Measurements from ENCODE around the gene ZNF385B. TPM values are rescaled to one million over a fixed set of nuclear protein-coding genes. Genes with fewer than 3 reads are reported as not detected.

Gene ZNF385B
- polyA plus RNA-seq, 1 of the 3 experiments (the other 2 are of a cell fraction): 0.16 TPM

GRCh38 chr2:179826297-179826696 lies 35.1 kb downstream of the ZNF385B start:
- DNase-seq: no peak
- POLR2A ChIA-PET: no interaction called here
- H3K4me1 ChIP-seq (ENCODE audit: control insufficient read depth in 1 of 2, insufficient read depth in 2 of 2, low read depth in 1 of 2, low read length in 1 of 2): no peaks in the 10 kb centered on the region
- 82% methylated on average over 2 of the region's 2 CpGs for WGBS (ENCODE audit: low lambda C conversion rate)
- no peaks in the 10 kb centered on the region for H3K79me2 ChIP-seq (ENCODE audit: insufficient read depth)
- H3K27me3 ChIP-seq (ENCODE audit: insufficient read depth): no peaks in the 10 kb centered on the region
- no peaks in the 10 kb centered on the region for H3F3A ChIP-seq (replicated peaks; ENCODE audit: insufficient read depth)
- H2AFZ ChIP-seq (ENCODE audit: low read depth): no peak overlapping the region
- no peaks in the 10 kb centered on the region for H4K20me1 ChIP-seq (ENCODE audit: insufficient read depth)
- H3K27ac ChIP-seq (ENCODE audit: low read depth in 2 of 2, low read length in 1 of 2): no peak overlapping the region
- no peaks in the 10 kb centered on the region for H3K36me3 ChIP-seq (replicated peaks in 1 of 2; ENCODE audit: control insufficient read depth in 1 of 2, insufficient read depth in 2 of 2, low read length in 1 of 2)
- no peak overlapping the region for H3K4me2 ChIP-seq
- H3K9me3 ChIP-seq: no peaks in the 10 kb centered on the region
- H3K4me3 ChIP-seq (ENCODE audit: low read depth in 2 of 2, low read length in 1 of 2): no peak overlapping the region
- no peaks in the 10 kb centered on the region for H3K9me2 ChIP-seq
- TF ChIP-seq POLR2AphosphoS5 (IDR thresholded peaks at IDR 0.05; ENCODE audit: low read depth, low read length): no peak
- CTCF ChIA-PET: interaction anchor here (1.0 kb wide), 1 partner anchor 15 kb away, joined by 3 read pairs; no protein-coding TSS in a partner anchor
- no peak overlapping the region for H3K9ac ChIP-seq

- Histone ChIP-seq H3K79me2 (ENCODE audit: insufficient read depth) (no peaks in the 10 kb centered on the region), H3K4me1 (ENCODE audit: control insufficient read depth in 1 of 2, insufficient read depth in 2 of 2, low read depth in 1 of 2, low read length in 1 of 2) (no peaks in the 10 kb centered on the region), H4K20me1 (ENCODE audit: insufficient read depth) (no peaks in the 10 kb centered on the region), H3K9me2 (no peaks in the 10 kb centered on the region), H2AFZ (ENCODE audit: low read depth) (no peak overlapping the region), H3K4me2 (no peak overlapping the region), H3K4me3 (ENCODE audit: low read depth in 2 of 2, low read length in 1 of 2) (no peak overlapping the region), H3K9me3 (no peaks in the 10 kb centered on the region), H3K27ac (ENCODE audit: low read depth in 2 of 2, low read length in 1 of 2) (no peak overlapping the region), H3K9ac (no peak overlapping the region), H3F3A (replicated peaks; ENCODE audit: insufficient read depth) (no peaks in the 10 kb centered on the region), H3K36me3 (replicated peaks in 1 of 2; ENCODE audit: control insufficient read depth in 1 of 2, insufficient read depth in 2 of 2, low read length in 1 of 2) (no peaks in the 10 kb centered on the region), H3K27me3 (ENCODE audit: insufficient read depth) (no peaks in the 10 kb centered on the region)
- POLR2A ChIA-PET: no interaction called here
- 62% methylated on average over 3 of the region's 3 CpGs for WGBS (ENCODE audit: low lambda C conversion rate)
- CTCF ChIA-PET: no interaction called here
- DNase-seq: no peak
- TF ChIP-seq RXRA (IDR thresholded peaks at IDR 0.05; ENCODE audit: borderline replicate concordance, low read depth) (no peak), YY1 (IDR thresholded peaks at IDR 0.05; ENCODE audit: low read depth) (no peak), PBX3 (IDR thresholded peaks at IDR 0.05) (no peak), USF1 (IDR thresholded peaks at IDR 0.05; ENCODE audit: borderline replicate concordance, low read depth) (no peak), MXI1 (IDR thresholded peaks at IDR 0.05; ENCODE audit: low read depth, low read length) (no peak), SMC3 (IDR thresholded peaks at IDR 0.05; ENCODE audit: low read depth, low read length) (no peak), NRF1 (IDR thresholded peaks at IDR 0.05; ENCODE audit: low read depth, low read length) (no peak), MAX (IDR thresholded peaks at IDR 0.05; ENCODE audit: low read depth) (no peak), MEF2A (IDR thresholded peaks at IDR 0.05; ENCODE audit: borderline replicate concordance, low read depth) (no peak), TEAD4 (IDR thresholded peaks at IDR 0.05; ENCODE audit: borderline replicate concordance, insufficient read depth) (no peak), FOXJ3 (CRISPR knock-in tag; IDR thresholded peaks at IDR 0.05) (no peak), REST (IDR thresholded peaks at IDR 0.05; ENCODE audit: low read depth, low read length) (no peak), JUND (IDR thresholded peaks at IDR 0.05) (no peak), TCF12 (IDR thresholded peaks at IDR 0.05) (no peak), TAF1 (IDR thresholded peaks at IDR 0.05; ENCODE audit: borderline replicate concordance, low read depth, low read length) (no peak), CTCF (IDR thresholded peaks at IDR 0.05) (no peak), EP300 (IDR thresholded peaks at IDR 0.05; ENCODE audit: borderline replicate concordance in 1 of 2, low read depth in 1 of 2, low read length in 1 of 2) (no peak), POLR2AphosphoS5 (IDR thresholded peaks at IDR 0.05; ENCODE audit: low read depth, low read length) (no peak), RAD21 (IDR thresholded peaks at IDR 0.05; ENCODE audit: low read length) (no peak)
Observed at GRCh38 chr2:179825494-179825893, 35.9 kb downstream of the ZNF385B start.
